ENCODE data around the gene PARVB. TPM values are rescaled to one million over a fixed set of nuclear protein-coding genes. Genes with fewer than 3 reads are reported as not detected.

Gene PARVB
- total RNA-seq, 1 donor from 2014 or later: 11.8 TPM

DNA sequence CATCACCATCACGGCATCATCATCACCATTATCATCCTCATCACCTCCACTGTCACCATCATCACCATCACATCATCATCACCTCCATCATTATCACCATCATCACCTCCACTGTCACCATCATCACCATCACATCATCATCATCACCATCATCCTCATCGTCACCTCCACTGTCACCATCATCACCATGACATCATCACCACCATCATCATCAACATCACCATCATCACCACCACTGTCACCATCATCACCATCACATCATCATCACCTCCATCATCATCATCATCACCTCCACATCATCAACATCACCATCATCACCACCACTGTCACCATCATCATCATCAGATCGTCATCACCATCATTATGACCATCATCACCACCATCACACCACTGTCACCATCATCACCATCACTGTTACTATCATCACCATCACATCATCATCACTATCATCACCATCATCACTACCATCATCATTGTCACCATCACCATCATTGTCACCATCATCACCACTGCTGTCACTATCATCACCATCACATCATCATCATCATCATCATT lies 189.5 kb downstream of the PARVB start:
- DNase-seq (ENCODE audit: low spot score): no peak

DNA sequence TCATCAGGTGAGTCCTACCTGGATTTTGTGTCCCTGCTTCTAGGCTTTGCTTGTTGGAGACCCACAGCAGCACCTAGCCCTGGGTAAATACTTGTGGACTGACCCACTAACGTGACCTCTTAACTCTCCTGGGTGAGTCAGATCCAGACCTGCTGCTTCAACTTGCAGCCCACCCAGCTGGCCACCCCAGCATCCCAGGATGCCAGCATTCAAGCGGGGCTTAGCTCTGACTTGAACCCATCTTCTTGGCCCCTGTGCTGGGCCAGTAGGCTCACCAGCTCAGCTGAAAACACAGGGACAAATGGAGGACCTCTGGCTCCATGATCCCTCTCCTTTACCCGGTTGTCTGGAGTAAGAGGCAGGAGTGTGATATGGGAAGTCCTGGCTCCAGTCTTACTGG lies 190.1 kb downstream of the PARVB start:
- DNase-seq (ENCODE audit: low spot score): no peak

DNA sequence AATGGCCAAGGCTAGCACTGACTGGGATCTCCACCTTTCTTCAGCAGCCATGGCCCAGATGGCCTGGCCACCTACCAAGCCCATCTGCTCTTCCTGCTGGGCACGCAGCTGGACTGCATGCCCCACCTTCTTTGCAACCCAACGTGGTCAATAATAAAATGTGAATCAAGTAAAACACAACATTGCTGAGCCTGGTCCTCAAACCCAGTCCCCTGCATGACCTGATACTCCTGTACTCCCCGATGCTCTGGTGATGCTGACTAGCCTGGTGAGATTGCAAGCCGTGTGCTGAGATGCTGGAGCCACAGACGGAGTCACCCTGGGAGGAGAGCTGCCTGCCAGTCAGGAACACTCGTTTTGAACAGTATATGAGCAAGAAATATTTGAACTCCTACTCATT lies 190.7 kb downstream of the PARVB start:
- no peak for DNase-seq (ENCODE audit: low spot score)

DNA sequence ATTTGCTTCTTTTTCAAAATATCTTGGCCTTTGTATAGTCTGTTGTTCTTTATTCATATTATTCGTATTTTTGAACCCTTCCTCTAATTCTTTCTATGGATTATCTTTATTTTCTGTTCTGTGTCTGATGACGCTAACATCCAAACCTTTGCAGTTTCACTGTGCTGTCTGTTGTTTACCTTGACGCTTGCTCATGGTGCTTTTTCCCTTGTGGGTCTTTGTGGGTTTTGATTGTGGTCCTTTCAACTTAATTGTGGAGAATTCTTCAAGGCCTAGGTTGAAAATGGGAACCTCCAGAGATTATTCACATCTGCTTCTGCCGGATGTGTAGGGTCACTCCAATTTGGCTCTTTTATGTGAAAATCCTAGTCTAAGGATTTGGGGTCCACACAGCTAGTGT lies 191.2 kb downstream of the PARVB start:
- DNase-seq (ENCODE audit: low spot score): no peak

DNA sequence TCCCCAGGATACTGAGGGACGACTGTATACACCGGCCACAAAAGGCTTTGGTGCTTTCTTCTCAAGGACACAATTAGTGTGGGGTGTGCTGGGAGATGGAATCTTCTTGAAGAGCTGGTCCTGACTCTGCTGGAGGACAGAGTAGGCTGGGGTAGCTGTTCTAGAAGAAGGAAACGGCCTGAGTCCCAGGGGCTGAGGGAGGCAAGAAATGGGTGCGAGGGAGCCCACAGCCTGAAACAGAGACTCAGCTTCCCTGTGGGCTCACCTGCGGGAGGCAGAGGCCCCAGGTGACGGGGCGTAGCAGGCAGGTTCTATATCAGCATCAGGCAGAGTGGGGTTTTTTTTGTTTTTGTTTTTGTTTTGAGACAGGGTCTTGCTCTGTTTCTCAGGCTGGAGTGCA lies 193.2 kb downstream of the PARVB start:
- DNase-seq (ENCODE audit: low spot score): no peak

DNA sequence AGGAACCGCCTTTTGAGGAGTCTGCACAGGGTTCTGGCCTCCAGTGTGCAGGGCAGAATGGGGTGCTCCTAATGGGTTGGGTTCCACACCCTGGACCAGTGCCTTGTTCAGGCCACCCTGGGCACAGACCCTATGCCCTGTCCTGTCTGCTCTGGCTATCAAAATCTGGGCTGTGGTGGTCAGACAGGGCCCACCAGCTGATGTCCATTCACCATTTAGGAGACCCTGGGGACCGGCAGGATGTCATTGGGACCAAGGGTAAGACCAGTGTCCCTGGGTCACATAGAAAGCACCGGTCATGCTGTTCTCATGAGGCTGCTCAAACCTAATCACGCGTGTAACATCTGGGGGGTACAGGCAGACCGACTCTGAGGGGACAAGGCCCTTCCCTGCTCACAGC lies 194.0 kb downstream of the PARVB start:
- DNase-seq (ENCODE audit: low spot score): no peak

DNA sequence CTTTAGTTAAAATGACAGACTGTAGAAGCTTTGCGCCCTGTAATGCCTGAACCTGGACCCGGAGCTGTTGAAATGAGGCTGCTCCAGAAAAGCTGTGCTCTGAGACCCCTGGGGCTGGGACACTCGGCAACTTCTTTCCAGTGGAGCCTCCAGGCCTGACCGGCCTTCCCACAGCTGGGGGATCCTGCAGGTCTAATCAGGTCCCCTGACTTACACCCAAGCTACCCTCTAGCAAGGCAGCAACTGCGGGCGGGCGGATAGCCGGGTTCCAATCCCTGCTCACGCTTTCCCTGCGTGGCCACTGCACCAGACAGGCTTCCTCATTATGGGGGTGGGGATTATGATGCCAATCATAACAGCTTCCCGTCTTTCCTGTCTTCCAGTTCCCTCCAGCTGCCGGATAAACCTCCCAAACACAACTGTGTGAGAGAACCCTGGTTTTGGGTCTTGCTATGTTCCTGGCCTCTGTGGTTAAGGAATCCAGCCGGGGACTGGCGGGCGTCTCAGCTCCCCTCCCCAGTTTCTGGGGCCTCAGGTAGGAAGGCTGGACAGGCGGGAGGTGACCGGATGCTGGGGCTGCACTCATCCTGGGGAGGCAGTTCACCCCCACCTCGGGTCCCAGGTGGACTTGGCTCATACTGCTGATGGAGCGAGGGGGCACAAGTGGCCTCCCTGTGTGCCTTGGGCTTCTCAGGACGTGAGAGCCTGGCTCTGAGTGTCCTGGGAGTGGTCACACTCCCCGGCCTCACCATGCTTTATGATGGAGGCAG lies 195.2 kb downstream of the PARVB start:
- DNase-seq (ENCODE audit: low spot score): no peak

DNA sequence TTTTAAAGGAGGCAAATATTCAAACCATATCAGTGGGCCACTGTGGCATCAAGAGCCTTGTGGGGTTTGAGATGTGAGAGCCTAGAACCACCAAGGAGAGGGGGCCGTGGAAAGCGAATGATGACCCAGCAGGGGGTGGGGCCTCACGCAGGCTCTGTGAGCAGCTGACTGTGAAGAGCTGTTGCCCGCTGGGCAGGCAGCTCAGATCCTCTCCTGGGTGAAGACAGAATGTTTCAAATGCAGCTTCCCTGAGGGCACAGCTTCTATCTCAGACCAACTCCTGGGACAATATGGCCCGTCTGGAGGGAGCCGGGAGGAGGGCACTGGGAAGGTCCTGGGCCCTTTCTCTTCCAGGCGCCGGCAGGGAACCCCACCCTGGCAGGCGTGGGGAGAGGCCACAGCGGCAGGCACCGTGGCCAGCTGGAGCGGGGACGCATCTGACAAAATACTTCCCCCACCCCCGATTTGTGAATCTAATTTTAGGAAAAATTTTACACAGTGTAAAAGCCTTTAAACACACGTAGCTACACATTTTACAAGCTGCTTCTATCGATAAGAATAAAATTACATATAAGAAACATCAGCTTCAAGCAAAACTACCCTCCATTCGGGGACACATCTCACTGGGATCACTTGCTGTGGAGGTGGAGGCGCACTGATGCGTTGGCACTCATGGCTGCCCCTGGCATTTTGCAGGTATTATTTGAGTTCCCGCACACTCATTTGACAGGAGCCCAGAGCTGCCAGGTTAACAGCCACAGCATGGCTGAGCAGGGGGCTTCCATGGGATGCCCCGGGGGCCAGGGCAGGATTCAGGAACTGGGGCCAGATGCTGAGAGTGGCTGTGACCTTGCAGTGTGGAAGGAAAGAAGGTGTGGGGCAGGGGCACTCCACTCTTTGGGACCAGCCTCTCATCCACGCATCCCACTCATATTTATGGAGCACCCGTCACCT lies 196.9 kb downstream of the PARVB start:
- DNase-seq (ENCODE audit: low spot score): no peak

DNA sequence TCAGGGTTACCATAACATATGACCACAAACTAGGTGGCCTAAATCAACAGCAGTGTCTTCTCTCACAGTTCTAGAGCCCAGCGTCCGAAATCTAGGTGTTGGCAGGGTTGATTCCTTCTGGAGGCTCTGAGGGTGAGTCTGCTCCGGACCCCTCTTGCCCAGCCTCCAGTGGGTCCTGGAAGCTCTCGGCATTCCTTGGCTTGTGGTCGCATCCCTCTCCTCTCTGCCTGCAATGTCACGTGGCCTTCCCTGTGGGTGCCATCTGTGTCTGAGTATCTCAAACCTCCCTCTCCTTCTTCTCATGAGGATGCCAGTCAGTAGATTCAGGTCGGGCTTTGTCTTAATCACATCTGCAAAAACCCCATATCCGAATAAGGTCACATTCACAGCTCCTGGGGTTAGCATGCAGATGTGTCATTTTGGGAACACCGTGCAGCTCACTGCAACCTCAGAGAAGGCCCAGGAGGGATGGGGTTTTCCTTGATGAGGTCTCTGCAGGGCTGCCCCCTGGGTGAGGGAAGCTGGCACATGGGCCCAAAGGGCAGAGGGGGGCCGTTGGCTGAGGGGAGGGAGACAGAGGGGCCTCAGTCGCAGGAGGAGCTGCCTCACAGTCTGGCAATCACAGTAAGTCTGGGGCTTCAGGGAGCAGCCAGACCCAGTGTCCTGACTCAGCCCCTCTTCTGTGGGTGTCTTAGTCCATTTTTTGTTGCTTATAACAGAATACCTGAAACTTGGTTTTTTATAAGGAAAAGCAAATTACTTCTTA lies 197.8 kb downstream of the PARVB start:
- DNase-seq (ENCODE audit: low spot score): no peak

Other genes with a start within 250 kb of the PARVB start
- 7.0 TPM for gene EFCAB6, start 212.0 kb upstream of the PARVB start, total RNA-seq (ENCODE audit: insufficient read depth, low replicate concordance)
- gene SULT4A1, start 161.8 kb upstream of the PARVB start, total RNA-seq (ENCODE audit: insufficient read depth, low replicate concordance): 3.4 TPM
- gene PNPLA5, start 132.3 kb upstream of the PARVB start, total RNA-seq (ENCODE audit: insufficient read depth, low replicate concordance): not detected
- 0.48 TPM for gene PNPLA3, start 100.5 kb upstream of the PARVB start, total RNA-seq (ENCODE audit: insufficient read depth, low replicate concordance)
- 18.8 TPM for gene SAMM50, start 68.9 kb upstream of the PARVB start, total RNA-seq (ENCODE audit: insufficient read depth, low replicate concordance)
- gene PARVG, start 156.6 kb downstream of the PARVB start, total RNA-seq (ENCODE audit: insufficient read depth, low replicate concordance): 7.5 TPM